CD4-positive, alpha-beta T cell treated with Interleukin-17A for 4 hours (primary cell): Measurements from ENCODE around the gene MYOF.
"Not testable (repeated sequence)": the region's sequence is repeated elsewhere in the genome, so short reads cannot be mapped to it uniquely, and the experiment has no call there.

ENCODE experiments used
- DNase-seq: peaks from one replicate; pipeline ENCODE4 v3.0.0-alpha.2; 2020; ENCODE audit warnings: mixed read lengths

The MYOF gene

DNA sequence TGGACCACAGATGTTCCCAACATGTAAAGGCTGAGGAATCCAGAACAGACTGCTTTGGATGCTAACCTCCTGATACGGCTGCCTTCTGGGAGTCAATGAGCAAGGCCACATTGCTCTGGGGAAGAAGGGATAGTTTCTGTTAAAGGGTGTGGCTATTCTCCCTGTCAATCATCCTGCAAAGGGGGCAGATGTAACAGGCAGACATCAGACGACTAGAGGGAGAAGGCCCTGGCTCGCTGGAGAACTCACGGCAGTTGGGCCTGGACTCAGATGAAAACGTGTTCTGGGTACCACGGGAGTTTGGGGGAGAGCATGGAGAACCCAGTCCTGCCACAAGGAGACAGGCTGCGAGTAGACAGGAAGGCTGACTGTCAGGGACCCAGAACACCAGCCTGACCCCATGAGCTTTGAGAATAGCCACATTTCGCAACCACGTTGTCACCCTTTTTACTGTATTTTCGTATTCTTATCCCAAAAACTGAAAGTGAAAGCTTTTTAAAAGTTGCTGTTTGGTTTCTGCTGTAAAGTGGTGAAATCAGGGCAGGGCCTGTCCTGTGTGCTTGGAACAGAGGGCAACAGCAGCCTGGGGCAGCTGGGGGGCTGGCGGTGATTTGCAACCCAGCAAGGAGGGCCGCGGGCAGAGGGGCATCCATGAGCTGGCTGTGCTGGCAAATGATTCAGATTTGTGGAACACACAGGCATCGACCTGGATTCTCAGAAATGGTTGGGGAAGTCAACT is 95.3 kb downstream of the MYOF start:
- no peak for DNase-seq

DNA sequence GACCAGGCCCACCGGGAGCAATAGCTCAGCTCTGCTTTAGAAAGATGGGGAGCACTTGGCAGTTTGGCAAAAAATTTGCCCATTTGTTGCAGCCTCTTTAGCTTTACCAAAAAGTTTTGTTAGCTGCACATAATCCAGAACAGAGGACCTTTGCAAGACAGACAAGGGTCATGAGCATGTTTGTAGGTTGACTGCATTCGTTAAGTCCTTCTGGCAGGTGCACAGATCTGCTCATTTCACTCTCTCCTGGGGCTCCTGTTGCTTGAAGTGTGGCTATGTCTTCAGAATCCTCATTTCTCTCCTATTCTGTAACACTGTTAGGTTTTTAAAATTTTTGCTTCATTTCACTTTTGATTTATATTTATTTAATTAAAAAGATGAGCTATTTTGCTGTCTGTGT is 96.8 kb downstream of the MYOF start:
- no peak for DNase-seq

DNA sequence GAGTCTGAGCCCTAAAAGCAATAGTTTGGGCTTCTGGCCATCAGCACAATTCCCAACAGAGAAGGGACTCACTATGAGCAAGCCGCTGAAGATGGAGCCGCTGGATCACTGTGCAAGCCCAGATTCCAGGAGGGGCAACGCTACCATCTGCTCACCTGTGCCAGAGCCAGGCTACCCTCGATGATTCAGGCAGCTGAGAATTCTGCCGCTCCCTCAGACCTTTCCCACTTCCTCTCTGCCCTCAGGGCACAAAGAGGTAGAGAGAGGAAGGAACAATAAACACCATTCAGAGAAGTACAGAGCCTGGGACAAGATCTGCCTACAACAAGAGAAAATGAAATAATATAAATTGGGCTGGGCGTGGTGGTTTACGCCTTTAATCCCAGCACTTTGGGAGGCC is 98.1 kb downstream of the MYOF start:
- DNase-seq, result no peak

DNA sequence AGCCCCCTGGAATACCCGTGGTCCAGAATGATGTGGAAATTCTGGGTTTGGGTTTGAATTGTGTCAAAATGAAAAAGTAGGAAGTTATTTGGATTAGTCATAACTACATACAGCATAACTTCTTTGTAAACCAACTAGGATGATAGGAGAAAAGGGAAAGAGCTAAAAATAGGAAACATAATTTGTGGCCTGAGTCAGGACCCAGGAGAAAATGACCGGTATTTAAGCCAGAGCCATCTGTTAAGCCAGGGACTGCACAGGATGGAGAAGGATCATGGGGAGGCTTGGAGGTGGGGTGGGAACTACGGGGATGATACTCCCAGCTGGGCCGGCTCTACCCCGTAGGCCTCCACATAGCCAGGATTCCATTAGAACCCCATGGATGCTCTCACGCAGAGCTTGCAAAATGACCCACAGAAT is 98.6 kb downstream of the MYOF start:
- DNase-seq, result no peak

DNA sequence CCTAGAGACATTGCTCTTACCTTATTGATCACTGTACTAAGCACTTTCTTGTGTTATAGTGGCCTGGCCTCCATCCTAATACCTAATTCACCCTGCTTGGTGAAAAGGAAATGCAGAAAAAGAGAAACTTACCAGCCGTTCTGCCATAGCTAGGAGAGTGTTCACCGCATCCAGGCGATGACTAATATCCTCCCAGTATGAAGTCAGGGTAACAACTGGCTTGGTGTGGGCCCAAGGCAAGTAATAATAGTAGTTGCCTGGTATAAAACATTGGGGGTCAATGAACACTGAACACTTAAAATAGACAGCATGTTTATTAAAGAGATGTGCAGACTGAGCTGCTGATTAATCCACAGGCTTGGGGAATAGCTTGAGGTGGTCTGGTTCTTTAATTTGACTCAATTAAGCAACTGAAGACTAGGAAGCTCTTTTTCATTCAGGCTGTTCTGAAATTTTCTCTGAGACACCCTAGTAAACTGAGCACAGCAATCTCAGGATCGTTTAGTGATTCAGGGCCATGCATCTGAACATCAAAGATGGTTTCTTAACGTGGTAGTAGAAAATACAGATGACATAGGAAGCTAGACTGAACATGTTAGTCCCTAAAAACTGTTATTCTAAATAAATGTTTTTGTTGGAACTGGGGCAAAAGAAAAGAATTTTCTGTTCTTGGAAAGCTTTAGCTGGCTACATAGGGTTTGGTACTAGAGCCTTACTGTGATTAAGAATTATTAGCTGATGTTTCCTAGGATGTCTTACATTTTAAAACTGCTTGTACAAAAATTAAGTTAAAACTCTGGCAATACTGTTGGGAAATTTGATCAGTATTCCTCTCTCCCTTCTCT is 102.2 kb downstream of the MYOF start:
- peak; percentile 19 for DNase-seq

DNA sequence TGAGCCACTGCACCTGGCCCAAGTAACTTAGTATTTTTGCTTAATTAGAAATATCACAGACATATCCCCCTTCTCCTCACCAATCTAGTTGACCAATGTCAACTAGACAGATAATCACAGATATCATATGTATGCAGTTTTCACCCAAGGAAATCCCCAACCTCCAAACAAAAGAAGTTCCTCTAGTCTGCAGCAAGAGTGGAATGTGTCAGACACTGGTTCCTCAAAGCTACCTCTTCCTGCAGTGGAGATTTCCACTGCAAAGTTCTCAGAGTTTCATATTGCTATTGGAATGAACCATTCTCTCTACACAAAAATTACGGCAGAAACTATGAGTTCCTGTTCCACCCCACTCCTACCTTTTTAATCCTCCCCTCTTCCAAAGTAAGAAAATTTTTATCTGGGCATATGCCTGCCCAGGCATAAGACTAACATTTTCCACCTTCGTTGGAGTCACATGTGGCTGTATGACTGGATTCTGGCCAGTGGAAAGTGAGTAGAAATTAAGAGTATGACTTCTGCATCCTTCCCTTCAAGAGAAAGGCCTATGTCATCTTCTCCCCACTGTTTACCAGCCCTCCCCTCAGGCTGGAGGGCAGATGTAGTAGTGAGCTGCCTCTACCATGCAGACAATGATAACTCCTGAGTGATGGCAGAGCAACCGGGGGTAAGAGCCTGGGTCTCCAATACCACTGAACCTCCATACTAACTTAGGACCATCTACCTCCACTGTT is 103.0 kb downstream of the MYOF start:
- DNase-seq, result no peak

DNA sequence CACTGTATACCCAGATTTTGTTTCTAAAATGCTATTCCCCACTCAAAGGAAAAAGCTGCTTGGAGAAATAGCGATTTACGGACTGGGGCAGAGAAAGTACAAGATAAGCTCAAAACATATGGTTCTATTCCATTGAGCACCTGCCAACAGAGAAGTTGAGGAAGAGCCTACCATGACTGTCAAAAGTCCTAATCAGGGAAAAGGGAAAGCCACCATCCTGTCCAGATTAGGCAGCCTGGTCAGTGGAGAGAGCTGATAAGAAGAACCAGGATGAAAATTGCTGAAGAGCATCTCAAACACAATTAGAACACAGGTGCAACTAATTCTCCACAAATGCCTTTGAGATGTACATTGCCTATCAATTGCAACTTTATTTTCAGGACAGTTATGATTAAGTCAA is 104.1 kb downstream of the MYOF start:
- no peak for DNase-seq

DNA sequence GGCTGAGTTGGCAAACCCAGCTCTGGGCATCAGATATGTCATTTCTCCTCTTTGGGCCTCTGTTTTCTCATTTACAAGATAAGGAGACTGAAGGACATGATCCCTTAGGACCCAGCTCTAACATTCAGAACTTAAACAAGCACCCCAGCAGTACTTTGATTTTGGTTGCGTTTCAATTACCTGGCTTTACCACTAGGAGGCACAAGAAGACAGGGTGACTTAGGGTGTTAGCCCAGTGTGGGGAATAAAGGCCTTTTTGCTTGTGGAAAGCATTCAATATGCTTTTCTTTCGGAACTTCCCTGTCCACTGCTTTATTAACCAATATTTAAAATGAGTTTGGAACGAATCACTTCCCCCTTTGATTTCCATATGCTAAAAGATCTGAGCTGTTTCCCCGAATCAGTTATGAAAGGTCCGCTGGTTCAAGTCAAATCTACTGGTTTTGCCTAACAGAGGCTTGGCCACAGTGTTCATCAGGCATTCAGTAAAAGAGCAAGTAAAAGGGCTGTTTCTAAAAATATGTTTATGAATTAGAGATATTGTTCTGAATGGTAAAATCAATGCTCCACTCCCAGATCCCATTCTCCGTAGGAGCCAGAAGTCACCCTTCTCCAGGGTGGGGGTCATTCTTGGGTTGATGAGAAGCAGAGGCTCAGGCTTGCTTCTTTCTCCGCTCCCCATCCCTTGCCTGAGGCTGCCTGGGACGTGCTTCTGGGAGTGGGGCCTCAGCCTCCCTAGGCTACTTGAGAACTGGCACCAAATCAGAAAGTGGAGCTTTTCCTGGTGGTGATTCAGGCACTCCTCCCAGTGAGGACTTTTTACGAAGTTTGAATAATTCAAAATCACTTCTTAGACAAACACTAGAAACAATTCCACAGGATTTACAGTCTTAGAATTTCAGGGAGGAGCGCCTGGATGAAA is 105.5 kb downstream of the MYOF start:
- peak; percentile 53 for DNase-seq

DNA sequence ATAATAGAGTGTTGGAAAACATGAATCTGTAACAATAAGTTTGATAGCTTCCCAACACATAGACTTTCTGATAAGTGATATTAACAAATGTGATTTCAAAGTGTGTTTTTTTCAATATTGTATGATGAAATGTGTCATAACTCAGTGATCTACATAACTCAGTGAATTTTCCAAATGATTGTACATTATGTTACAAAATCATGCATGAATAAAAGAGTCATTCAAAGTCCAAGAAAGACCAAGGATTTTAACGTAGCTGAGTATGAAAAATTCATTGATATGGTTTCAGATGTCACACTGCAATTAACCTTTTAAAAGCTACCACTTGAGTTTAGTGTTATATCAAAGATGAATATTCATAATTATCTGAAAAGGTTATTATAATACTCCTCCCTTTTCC is 111.2 kb downstream of the MYOF start:
- DNase-seq, result no peak

DNA sequence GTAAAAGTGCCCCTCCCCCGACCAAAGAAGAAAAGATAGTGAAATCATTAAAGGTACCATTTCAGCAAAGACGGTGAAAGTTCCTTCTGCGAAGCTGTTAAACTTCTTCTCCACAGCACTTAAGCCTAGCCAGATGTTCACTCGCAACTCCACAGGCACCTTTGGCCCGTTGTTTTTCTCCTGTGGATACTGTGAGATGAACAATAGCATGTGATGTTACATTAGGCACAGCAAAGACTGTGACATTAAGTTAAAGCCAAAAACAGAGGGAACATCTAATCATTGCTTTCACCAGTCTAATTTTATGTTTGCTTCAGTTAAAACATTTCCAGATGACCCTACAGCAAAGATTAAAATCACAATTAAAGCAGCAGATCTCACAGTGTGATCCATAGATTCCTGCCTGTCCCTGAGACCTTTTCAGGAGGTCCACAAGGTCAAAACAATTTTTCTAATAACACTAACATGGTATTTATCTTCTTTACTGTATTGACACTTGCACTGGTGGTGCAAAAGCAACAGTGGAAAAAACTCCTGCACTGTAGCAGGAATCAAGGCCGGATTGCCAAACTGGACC is 112.5 kb downstream of the MYOF start:
- no peak for DNase-seq

DNA sequence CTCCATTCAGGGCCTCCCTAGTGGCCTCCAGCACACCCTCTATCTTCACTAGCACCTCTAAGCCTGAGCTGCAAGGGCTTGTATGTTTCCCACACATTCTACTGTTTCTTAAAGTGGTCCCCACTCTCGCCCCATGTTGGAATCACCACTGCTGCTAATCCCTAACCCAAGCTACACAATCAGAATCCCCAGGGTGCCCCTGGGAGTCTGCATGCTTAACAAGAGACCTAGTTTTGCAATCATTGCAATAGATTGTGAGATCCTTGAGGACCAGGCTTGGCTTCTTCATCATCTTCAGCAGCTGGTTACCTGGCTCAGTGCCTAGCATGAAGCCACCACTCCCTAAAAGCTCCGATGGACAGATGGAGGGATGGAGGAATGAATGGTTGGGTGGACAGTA is 113.9 kb downstream of the MYOF start:
- no peak for DNase-seq

DNA sequence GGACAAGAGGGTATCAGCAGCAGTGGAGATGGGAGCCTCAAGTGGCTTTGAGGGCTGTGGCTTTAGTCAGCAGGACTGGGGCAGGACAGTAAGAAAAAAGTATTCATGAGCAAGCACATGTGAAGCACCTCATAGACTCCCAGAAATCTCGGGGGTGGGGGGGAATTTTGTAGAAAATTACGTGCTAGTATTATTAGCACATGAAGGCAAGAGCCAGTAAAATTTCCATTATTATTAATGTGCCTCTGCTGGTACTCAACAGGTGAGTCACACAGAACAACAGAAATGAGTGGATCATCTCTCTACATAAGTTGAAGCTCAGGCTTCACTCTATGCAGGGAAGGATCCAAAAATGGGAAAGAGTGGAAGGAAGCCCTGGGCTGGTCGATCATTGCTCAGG is 114.5 kb downstream of the MYOF start:
- no peak for DNase-seq

DNA sequence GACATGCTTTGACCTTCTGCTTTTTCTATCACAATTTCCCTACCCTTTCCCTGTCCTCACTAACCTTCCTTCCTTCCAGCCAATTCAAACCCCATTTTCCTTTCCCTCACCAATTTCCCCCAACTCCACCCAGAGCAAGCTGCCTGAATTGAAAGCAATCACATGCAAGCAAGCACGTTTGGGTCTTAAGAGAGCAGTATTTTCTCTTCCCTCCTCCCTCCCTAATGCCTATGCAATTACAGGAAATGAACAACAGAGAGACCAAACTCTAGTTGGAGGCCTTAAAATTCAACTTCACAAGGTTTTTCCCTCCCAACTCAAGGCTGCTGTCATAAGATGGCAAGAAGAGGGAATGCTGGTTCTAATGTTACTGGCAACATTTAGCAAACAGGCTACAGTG is 117.2 kb downstream of the MYOF start:
- DNase-seq, result no peak

DNA sequence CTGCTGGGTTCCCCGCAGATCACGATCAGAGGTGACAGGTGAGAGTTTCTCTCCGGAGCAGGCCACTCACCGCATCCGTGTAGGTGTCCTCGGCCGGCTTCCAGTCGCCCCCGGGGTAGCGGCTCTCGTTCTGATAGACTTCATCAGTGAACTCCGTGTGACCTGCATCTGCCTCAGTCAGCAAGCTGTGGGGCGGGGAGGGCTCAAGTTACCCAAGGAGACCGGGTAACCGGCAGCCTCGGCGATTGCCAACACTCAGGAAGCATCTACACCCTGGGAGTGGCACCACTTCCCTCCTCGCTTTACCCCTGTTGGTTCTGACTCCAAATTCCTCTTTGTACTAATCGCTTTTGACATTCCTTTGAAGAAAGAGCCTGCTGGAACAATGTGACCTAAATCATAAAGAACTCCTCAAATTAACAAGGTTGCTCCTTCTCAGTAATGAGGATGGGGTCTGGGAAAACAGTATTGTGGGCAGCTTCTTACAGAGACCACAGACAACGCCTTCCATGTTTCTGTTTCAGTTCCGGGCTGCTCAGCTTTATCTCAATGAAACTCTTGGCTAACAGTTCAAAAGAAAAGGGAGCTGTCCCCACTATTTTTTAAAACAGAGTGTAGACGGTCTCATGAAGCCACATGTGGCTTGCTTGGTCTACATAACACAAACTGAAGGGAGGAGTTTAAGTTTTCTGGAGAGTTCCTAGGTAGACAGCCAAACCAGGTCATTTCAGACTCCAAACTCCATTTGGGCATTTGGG is 118.1 kb downstream of the MYOF start:
- no peak for DNase-seq

DNA sequence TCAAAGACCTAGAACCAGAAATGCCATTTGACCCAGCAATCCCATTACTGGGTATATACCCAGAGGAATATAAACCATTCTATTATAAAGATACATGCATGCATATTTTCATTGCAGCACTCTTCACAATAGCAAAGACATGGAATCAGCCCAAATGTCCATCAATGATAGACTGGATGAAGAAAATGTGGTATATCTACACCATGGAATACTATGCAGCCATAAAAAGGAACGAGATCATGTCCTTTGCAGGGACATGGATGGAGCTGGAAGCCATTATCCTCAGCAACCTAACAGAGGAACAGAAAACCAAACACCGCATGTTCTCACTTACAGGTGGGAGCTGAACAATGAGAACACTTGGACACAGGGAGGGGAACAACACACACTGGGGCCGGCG is 123.7 kb downstream of the MYOF start:
- DNase-seq, result not testable (repeated sequence)

DNA sequence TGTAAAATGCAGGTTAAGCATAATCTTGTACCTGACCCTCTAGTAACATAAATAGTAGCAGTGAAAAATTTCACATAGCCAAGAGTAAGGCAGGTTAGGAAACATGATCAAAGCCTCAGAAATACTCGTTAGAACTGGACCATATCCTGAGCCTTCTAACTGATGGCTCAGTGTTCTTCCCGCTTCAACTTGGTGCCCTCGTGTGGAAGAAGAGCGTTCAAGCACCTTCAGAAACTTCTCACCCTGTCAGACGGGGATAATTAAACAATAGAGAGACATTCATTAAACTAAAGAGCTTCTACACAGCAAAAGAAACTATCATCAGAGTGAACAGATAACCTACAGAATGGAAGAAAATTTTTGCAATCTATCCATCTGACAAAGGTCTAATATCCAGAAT is 124.5 kb downstream of the MYOF start:
- peak; percentile 23 for DNase-seq

DNA sequence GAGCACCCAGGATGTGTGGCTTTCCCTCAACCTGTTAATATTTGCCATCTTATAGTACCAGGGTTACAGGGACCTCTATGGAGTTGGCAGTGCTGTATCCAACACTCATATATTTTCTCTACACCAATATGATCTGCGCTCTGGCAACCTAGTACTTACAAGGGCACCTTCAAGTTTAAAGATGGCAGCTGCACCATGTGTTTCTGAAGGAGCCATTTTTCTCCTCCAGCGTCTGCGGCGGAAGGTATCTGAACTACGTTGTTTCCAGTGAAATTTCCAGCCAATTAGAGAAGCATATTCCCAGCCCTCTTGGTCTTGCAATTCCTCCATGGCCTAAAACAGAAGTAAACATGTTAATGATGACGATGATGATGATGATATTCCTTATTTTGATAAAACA is 125.6 kb downstream of the MYOF start:
- DNase-seq, result no peak

DNA sequence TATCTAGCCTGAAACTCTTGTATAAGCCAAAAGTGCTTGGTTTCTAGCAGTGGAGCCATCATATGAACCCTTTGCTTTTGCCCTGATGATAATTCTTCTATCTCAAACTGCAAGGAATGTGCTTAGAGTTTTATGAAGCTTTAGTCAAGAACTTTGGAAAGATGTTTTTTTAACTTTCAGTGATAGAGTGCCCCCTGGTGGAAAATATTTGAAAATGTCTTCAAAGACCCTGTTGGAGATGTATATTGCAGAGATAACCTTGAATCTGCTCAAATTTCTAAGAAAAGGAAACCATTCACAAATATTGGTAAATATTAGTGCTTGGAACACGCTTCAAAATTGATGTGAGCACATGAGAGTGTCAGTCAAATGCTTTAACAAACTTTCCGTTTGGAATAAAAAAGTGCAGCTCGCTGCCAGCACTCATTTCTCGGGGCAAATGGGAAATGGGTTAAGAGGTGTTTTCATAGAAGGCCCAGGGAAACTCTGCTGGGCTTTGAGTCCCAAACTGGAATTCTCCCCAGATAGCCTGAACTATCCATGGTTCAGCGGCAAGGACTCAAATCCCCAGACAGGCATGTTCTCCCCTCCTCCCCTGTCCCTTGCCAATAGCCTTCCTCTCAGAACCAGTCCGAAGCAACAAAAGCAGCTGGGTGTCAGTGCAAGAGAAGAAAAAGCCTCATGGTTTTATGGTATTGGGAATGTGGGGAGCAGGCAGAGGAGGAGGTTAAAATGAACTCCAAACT is 129.3 kb downstream of the MYOF start:
- DNase-seq, result no peak

DNA sequence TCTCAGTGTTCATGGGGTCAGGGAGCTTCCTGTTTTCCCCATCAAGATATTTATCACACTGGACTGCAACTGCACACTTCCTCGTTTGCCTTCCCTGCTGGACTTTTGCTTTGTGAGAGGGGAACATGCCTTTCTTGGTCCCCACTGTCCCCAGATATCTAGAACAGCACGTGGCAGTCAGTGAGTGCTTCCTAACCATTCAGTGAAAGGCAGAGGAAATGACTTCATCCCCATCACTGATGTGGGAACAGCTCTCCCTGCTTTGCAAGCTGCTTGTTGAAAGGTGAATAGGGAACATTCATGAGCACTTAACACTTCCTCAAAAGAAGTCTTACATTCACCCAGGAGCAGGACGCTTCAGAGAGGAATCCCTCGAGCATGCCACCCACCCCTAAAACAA is 135.4 kb downstream of the MYOF start:
- no peak for DNase-seq

DNA sequence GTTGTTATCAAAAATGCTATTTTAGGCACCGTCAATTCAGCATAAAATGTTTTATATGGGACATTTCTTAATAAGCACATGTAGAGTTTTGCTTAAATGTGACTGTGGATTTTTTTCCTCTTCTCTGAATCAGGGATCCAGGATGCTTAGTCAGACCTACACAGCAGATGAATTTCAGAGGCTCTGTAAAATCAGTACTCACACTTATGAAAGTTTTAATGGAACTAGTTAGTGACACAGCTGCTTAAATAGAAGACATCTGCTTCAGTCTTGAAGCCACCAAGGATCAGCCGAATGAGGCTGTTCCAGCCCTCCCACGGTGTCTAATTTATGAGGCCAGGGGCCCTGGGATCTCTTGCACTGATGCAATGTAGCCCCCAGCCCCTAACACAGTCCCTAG is 136.0 kb downstream of the MYOF start:
- DNase-seq, result no peak

DNA sequence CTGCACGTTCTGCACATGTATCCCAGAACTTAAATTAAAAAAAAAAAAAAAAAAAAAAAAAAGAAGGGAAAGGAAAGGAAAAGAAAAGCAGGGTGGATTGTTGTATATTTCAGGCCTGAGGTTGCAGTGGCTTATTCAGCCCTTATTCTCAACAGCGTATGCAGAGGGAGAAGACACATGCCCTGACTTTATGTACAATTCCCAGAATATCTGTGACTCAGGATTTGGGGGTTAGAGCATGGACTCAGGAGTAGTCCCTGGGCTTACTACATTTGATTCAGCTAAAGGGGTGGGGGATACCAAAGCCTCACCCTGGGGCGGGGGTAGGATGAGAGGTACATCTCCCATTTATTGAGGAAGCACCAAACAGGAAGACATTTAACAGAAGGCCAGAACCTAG is 137.4 kb downstream of the MYOF start:
- DNase-seq, result no peak
